Heart right ventricle (tissue), 16 donors: ENCODE results near the gene IKZF3. TPM values are rescaled to one million over a fixed set of nuclear protein-coding genes. Genes with fewer than 3 reads are reported as not detected.

Experiments used
- ATAC-seq, 8 donors: fragments of 200-7000 bp; cut with Tn5 transposase; one replicate each; pipeline ENCODE4 v1.9.1; 2020; ENCODE audit warnings: mild to moderate bottlenecking in 8 of 8, moderate library complexity in 8 of 8, moderate number of reproducible peaks in 1 of 8
- DNase-seq, 2 donors: peaks; one replicate each; pipeline ENCODE4 v3.0.0-alpha.2; 2020
- H3K27ac ChIP-seq, 10 donors: fragments of 200-600 bp; sonication (generic) in 2 of 10; one replicate each; pipeline versions ENCODE4 v1.5.0 to v1.8.0; 2020 to 2022; ENCODE audit warnings: mild to moderate bottlenecking in 3 of 10
- H3K27me3 ChIP-seq, 7 donors: fragments of 200-600 bp; one replicate each; pipeline ENCODE4 v1.8.0; 2021 to 2022; ENCODE audit warnings: mild to moderate bottlenecking in 2 of 7
- H3K36me3 ChIP-seq, 9 donors: fragments of 200-600 bp; sonication (generic) in 1 of 9; one replicate each; pipeline versions ENCODE4 v1.5.0 to v1.8.0; 2020 to 2022; ENCODE audit warnings: mild to moderate bottlenecking in 2 of 9
- H3K4me1 ChIP-seq, 9 donors: fragments of 200-600 bp; sonication (generic) in 1 of 9; one replicate each; pipeline versions ENCODE4 v1.5.0 to v1.8.0; 2020 to 2022; ENCODE audit warnings: mild to moderate bottlenecking in 4 of 9
- H3K4me3 ChIP-seq, 10 donors: fragments of 200-600 bp; sonication (generic) in 2 of 10; one replicate each; pipeline versions ENCODE4 v1.5.0 to v1.8.0; 2020 to 2022; ENCODE audit warnings: mild to moderate bottlenecking in 7 of 10, moderate library complexity in 2 of 10
- H3K9me3 ChIP-seq, 11 donors: fragments of 200-600 bp in 10 of 11; sonication (generic) in 2 of 11; one replicate each; pipeline versions ENCODE4 v1.5.0 to v1.8.0; 2013 to 2022; ENCODE audit warnings: mild to moderate bottlenecking in 2 of 11, control low read depth in 1 of 11, moderate library complexity in 1 of 11
- WGBS, 2 donors: extraction: QIAGEN DNeasy Blood & Tissue Kit; methylation state at CpG; one replicate each; pipeline ENCODE4 v1.1.7; 2013; ENCODE audit warnings: inconsistent platforms in 1 of 2; 5-methylcytosine and 5-hydroxymethylcytosine counted together
- intact Hi-C, 10 donors: fragments of 100-400 bp; cut with DNase I; formaldehyde crosslinking; loops; one replicate each; pipeline versions ENCODE4 v1.11.1 to v1.14.2; 2022
- polyA plus RNA-seq, 2 donors: library from polyadenylated mRNA; stranded (reverse); fragments of 200-250 nt; gene quantifications; one replicate each; pipeline ENCODE4 v1.2.3, GENCODE V29; 2013
- total RNA-seq, 10 donors: library from RNA; stranded (reverse); fragmentation: NEBNext Ultra II Directional in 3 of 10; extraction: Animal tissue kit (Norgen Biotek cat#: 25700) in 3 of 10; gene quantifications; one replicate each; pipeline versions ENCODE4 v1.2.1 to v1.2.4, GENCODE V29; 2021 to 2023
- TF ChIP-seq, protein P1 (sequence below), 9 donors: fragments of 200-600 bp; sonication (generic) in 2 of 9; IDR thresholded peaks; one replicate each; pipeline versions ENCODE4 v1.5.0 to v1.8.0; 2021 to 2022; ENCODE audit warnings: antibody characterized with exemption in 9 of 9, mild to moderate bottlenecking in 5 of 9, moderate library complexity in 1 of 9
- donor health status: Arrhythmogenic right ventricular cardiomyopathy.
- donor health status: ischemic (EF 13 %, LVEDD 7.1; RV severe dilation, severe dysfunction).
- donor health status: healthy with polysubstance abuse.
- donor health status: DM: no; HTN: yes; CAD: no.
- donor health status: DM: no; HTN: no; CAD: no.
- donor health status: ischemic (EF 25% LVEDD 6.9; RV normal size, moderate dysfunction).
- donor health status: ischemic (EF 25% LVEDD 5.7; RV mildly dilated, moderate dysfunction).
- donor health status: healthy.
- donor health status: DM: yes; HTN: yes; CAD: no.
- donor health status: Ischemic cardiomyopathy.
- donor health status: ischemic (EF 35%, LVEDD 5.7; RV mildly dilated, moderate dysfunction).
- donor health status: nonischemic (EF 11% LVEDD 7.7; RV severe dilation, severe dysfunction).
- donor health status: DM: yes; HTN: yes; CAD: no.
- donor health status: PGD.
- donor health status: ischemic (EF 29% LVEDD 5.4; RV normal size, mild dysfunction).
- donor health status: nonischemic (EF 23%, LVEDD 6.1; RV moderate dilation, normal function).

IKZF3 gene
- total and polyA plus RNA-seq, 12 donors: 0.06 to 5.0 (median 0.26) TPM

DNA sequence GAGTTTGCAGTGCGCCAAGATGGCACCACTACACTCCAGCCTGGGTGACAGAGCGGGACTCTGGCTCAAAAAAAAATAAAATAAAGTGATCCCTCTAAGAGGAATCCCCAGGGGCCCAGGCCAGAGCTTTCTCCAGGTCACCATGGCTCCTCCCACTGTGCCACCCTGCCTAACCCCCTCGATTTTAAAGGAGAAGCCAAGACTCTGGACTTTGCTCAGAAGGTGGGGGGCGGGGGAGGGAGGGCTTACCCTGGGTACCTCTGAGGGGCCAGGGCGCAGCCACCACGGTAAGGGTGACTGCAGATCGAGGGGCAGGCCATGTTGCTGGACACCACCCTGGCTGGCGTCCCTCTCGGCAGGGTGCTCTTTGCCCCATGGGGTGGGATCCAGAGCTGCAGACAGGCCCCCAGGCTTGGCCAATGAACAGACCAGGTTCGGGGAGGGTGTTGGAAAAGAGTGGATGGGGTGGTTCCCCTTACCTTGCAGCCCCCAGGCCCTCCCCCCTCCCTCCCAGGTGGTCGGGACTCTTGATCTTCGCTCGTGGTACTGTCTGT lies 126.8 kb downstream of the IKZF3 start:
- Histone ChIP-seq H3K9me3 (no peaks in the 10 kb centered on the region), H3K4me3 (peak overlapping the region in 4 of 10 donors; percentile 12 to 42 (median 24))
- TF ChIP-seq, protein P1, sequence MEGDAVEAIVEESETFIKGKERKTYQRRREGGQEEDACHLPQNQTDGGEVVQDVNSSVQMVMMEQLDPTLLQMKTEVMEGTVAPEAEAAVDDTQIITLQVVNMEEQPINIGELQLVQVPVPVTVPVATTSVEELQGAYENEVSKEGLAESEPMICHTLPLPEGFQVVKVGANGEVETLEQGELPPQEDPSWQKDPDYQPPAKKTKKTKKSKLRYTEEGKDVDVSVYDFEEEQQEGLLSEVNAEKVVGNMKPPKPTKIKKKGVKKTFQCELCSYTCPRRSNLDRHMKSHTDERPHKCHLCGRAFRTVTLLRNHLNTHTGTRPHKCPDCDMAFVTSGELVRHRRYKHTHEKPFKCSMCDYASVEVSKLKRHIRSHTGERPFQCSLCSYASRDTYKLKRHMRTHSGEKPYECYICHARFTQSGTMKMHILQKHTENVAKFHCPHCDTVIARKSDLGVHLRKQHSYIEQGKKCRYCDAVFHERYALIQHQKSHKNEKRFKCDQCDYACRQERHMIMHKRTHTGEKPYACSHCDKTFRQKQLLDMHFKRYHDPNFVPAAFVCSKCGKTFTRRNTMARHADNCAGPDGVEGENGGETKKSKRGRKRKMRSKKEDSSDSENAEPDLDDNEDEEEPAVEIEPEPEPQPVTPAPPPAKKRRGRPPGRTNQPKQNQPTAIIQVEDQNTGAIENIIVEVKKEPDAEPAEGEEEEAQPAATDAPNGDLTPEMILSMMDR (IDR thresholded peaks at IDR 0.05): no peak

DNA sequence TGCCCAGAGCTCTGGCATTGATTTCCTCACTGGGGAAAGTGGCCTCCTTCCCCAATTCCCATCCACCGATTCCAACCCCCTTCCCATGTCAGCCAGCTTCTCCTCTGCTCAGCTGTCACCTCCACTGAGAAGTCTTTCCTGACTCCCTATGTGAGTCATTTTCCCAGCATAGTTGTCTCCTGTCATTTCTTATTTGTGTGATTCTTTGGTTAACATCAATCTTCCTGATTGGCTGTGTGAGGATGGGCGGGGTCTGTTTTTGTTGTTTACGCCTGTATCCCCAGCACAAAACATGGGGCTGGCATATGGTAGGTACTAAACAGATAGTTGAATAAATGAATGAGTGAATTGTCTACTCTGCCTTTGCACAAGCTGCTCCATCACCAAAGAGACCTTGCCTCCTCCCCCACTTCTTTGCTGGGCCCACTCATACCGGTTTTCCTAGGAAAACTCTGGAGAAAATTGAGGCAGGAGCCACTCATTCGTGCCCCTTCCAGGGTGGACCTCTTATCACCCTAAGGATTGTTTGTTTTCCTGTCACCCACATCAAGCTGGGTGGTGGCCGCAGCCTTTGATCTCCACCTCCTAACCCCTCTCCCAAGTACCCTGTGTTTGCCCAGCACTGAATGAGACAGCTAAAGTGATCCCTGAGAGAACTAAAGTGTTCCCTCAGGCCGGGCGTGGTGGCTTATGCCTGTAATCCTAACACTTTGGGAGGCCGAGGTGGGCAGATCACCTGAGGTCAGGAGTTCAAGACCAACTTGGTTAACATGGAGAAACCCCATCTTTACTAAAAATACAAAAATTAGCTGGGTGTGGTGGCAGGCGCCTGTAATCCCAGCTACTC lies 127.6 kb downstream of the IKZF3 start:
- peaks cover 0 to 63% (median 48%) of the 10 kb centered on the region in 7 donors for H3K27me3 ChIP-seq
- DNase-seq: no peak
- H3K36me3 ChIP-seq: no peaks in the 10 kb centered on the region
- ATAC-seq: no peak
- H3K4me3 ChIP-seq: no peak overlapping the region
- 76 to 81% methylated on average over 10 of the region's 10 CpGs for WGBS, 2 donors
- intact Hi-C loops: no loop called here
- TF ChIP-seq, protein P1 (IDR thresholded peaks at IDR 0.05): no peak
- peaks cover 0 to 40% (median 35%) of the 10 kb centered on the region in 9 donors for H3K4me1 ChIP-seq
- H3K9me3 ChIP-seq: no peaks in the 10 kb centered on the region
- no peak overlapping the region for H3K27ac ChIP-seq

More for the DNA sequence above, 126.8 kb downstream of the IKZF3 start:
- intact Hi-C loops: no loop called here
- WGBS, 2 donors: 57 to 63% methylated on average over 13 of the region's 13 CpGs
- DNase-seq: no peak
- Histone ChIP-seq H3K27ac (no peak overlapping the region), H3K27me3 (peaks cover 0 to 67% (median 54%) of the 10 kb centered on the region in 7 donors), H3K4me1 (peaks cover 0 to 42% (median 35%) of the 10 kb centered on the region in 9 donors), H3K36me3 (no peaks in the 10 kb centered on the region)
- ATAC-seq: peak in 1 of 8 donors; percentile 3

DNA sequence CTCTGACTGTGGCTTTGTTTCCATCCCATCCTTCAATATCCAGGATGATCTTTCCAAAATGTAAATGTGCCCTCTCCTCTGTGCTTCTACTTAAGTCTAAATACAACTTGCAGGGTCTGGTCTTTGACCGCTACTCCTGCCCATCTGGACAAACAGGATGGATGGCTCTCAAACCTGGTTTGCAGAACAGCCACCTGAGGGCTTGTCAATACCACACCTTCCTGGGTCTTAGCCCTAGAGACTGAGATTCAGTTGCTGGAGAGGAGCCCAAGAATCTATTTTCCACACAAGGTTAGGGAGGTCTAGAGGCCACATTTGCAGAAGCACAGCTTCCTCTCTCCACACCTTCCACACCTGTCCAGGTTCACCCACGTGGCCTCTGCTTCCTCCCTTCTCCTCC lies 128.2 kb downstream of the IKZF3 start:
- intact Hi-C loops: no loop called here
- DNase-seq (no peak), ATAC-seq (no peak)
- TF ChIP-seq, protein P1 (IDR thresholded peaks at IDR 0.05): no peak
- H3K27ac ChIP-seq: no peak overlapping the region
- H3K36me3 ChIP-seq: no peaks in the 10 kb centered on the region
- H3K27me3 ChIP-seq: peaks cover 0 to 56% (median 42%) of the 10 kb centered on the region in 7 donors
- H3K9me3 ChIP-seq: no peaks in the 10 kb centered on the region
- 73 to 77% methylated on average over 2 of the region's 2 CpGs for WGBS, 2 donors
- no peak overlapping the region for H3K4me3 ChIP-seq
- H3K4me1 ChIP-seq: peaks cover 0 to 35% (median 28%) of the 10 kb centered on the region in 9 donors

DNA sequence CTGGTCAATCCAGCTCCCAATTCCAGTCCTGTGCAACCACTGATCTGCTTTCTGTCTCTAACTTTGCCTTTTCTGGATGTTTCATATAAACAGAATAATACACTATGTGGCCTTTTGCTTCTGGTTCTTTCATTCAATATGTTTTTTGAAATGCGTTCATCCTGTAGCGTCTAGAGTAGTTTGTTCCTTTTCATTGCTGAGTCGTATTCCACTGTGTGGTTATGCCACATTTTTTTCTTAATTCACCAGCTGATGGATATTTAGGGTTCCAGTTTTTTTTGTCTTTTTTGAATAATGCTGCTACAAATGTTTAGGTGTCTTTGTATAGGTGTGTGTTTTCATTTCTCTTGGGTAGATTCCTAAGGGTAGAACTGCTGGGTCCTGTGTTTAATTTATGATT lies 131.5 kb downstream of the IKZF3 start:
- intact Hi-C loops: loop anchor here in 4 of 10 donors (5.0 kb wide), 2 partner anchors 45 to 60 kb away; partner anchors contain the start of gene PGAP3 (in 3 of the 4)
- H3K4me3 ChIP-seq: no peak overlapping the region
- peaks cover 4 to 18% (median 9%) of the 10 kb centered on the region in 9 donors for H3K4me1 ChIP-seq
- H3K27ac ChIP-seq: no peak overlapping the region
- DNase-seq: no peak
- no peaks in the 10 kb centered on the region for H3K9me3 ChIP-seq
- no peak for ATAC-seq
- 96% methylated on average over 3 of the region's 3 CpGs for WGBS, 2 donors
- TF ChIP-seq, protein P1 (IDR thresholded peaks at IDR 0.05): no peak
- peaks cover 0 to 23% (median 9%) of the 10 kb centered on the region in 7 donors for H3K27me3 ChIP-seq
- H3K36me3 ChIP-seq: peaks cover 0 to 18% (median 3%) of the 10 kb centered on the region in 9 donors
